Kidney epithelial cell (primary cell): ENCODE measurements around the gene DOHH. TPM values are rescaled to one million over a fixed set of nuclear protein-coding genes. Genes with fewer than 3 reads are reported as not detected.
"Not testable (repeated sequence)": the region's sequence is repeated elsewhere in the genome, so short reads cannot be mapped to it uniquely, and the experiment has no call there.

Experiments
- DNase-seq: peaks from one replicate; pipeline ENCODE4 v3.0.0-alpha.2; 2010; ENCODE audit warnings: low read depth
- H3K27me3 ChIP-seq: 2 replicates; pipeline ENCODE4 v1.6.0; 2011; ENCODE audit warnings: low read length; ENCODE audit not compliant: control insufficient read depth, insufficient read depth
- H3K36me3 ChIP-seq: 2 replicates; pipeline ENCODE4 v1.5.1; 2011; ENCODE audit warnings: low read length; ENCODE audit not compliant: control insufficient read depth, insufficient read depth
- H3K4me3 ChIP-seq: 2 replicates; pipeline ENCODE4 v1.5.1; 2011; ENCODE audit warnings: low read depth, mild to moderate bottlenecking, control low read depth, low read length
- total RNA-seq: library from RNA; depleted of rRNA; stranded (reverse); fragments of >200 nt; gene quantifications from 2 replicates; pipeline ENCODE4 v1.2.3, GENCODE V29; 2015
- TF ChIP-seq, protein P1 (sequence below): IDR thresholded peaks from 2 replicates; pipeline ENCODE4 v1.5.1; 2011; ENCODE audit warnings: mild to moderate bottlenecking, moderate library complexity, low read length, control low read depth, inconsistent platforms; ENCODE audit not compliant: insufficient read depth, poor library complexity, severe bottlenecking

Gene DOHH
- total RNA-seq, 1 donor from 2014 or later: 33.0 TPM

DNA sequence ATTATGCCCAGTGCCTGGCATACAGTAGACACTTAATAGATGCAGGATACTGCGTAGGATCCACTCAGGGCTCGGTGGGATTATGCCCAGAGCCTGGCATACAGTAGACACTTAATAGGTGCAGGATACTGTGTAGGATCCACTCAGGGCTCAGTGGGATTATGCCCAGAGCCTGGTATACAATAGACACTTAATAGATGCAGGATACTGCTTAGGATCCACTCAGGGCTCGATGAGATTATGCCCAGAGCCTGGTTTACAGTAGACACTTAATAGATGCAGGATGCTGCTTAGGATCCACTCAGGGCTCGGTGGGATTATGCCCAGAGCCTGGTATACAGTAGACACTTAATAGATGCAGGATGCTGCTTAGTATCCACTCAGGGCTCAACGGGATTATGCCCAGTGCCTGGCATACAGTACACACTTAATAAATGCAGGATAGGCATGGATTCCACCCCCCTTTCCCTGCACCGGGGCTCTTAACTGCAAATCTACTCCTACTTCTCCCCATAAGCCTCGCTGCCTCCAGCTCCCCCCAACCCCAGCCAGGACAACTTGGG lies 45.0 kb downstream of the DOHH start:
- H3K27me3 ChIP-seq: no peaks in the 10 kb centered on the region
- peaks cover 4% of the 10 kb centered on the region for H3K36me3 ChIP-seq
- TF ChIP-seq, protein P1, sequence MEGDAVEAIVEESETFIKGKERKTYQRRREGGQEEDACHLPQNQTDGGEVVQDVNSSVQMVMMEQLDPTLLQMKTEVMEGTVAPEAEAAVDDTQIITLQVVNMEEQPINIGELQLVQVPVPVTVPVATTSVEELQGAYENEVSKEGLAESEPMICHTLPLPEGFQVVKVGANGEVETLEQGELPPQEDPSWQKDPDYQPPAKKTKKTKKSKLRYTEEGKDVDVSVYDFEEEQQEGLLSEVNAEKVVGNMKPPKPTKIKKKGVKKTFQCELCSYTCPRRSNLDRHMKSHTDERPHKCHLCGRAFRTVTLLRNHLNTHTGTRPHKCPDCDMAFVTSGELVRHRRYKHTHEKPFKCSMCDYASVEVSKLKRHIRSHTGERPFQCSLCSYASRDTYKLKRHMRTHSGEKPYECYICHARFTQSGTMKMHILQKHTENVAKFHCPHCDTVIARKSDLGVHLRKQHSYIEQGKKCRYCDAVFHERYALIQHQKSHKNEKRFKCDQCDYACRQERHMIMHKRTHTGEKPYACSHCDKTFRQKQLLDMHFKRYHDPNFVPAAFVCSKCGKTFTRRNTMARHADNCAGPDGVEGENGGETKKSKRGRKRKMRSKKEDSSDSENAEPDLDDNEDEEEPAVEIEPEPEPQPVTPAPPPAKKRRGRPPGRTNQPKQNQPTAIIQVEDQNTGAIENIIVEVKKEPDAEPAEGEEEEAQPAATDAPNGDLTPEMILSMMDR: no peak

DNA sequence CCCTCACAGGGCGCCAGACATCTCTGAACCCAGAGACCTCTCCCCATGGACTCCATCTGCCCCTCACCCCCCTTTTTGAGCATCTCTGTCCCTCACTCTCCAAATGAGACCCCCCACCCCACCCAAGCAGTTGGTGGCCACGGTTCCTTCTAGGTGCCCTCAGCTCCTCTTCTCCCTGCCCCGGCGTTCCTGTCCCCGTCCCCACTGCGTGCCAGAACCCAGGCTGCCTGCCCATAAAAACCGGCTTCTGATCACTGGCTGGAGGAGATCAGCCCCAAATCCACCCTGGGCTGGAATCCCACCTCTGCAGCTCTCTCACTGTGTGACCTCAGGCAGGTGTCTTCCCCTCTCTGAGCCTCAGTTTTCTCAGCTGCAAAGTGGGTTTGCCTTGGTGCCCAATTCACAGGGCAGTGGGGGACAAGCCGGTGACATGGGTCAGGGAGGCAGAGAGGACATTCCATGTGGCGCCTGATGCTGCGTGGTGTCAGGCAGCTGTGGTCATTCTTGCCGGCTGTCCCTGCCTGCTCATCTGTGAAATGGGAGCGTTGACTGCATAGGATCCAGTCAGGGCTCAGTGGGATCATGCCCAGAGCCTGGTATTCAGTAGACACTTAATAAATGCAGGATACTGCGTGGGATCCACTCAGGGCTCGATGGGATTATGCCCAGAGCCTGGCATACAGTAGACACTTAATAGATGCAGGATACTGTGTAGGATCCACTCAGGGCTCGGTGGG lies 45.6 kb downstream of the DOHH start:
- H3K4me3 ChIP-seq: no peak overlapping the region
- peaks cover 4% of the 10 kb centered on the region for H3K36me3 ChIP-seq
- H3K27me3 ChIP-seq: no peaks in the 10 kb centered on the region
- no peak for DNase-seq
- TF ChIP-seq, protein P1: no peak

More for the DNA sequence above, 45.0 kb downstream of the DOHH start:
- no peak overlapping the region for H3K4me3 ChIP-seq
- DNase-seq: no peak

DNA sequence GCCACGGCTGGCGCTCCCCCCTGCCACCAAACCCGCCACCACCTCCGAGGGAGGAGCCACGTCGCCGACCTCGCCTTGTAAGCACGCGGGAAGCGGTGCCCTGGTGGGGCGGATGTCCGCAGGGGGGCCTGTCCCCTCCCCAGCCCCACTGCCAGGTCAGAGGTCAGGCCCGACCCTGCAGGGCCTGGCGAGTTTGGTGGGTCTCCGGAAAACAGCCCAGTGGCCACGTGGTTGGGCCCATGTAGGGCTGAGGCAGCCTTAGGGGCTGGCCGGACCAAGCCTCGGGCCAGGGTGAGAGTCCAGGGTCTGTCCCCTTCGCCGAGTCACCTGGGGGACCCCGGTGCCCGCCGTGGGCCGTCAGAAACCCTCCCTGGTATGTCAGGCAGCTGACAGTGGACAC lies 46.6 kb downstream of the DOHH start:
- TF ChIP-seq, protein P1: no peak
- H3K27me3 ChIP-seq: no peaks in the 10 kb centered on the region
- H3K4me3 ChIP-seq: no peak overlapping the region
- peaks cover 4% of the 10 kb centered on the region for H3K36me3 ChIP-seq
- no peak for DNase-seq

DNA sequence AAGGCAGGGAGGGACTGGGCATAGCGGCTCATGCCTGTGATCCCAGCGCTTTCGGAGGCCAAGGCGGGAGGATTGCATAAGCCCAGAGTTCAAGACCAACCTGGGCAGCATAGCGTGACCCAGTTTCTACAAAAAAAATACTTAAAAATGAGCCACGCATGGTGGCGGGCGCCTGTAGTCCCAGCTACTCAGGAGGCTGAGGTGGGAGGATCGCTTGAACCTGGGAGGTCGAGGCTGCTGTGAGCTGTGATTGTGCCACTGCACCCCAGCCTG lies 47.6 kb downstream of the DOHH start:
- H3K27me3 ChIP-seq, DNase-seq, H3K36me3 ChIP-seq, H3K4me3 ChIP-seq: not testable (repeated sequence)

DNA sequence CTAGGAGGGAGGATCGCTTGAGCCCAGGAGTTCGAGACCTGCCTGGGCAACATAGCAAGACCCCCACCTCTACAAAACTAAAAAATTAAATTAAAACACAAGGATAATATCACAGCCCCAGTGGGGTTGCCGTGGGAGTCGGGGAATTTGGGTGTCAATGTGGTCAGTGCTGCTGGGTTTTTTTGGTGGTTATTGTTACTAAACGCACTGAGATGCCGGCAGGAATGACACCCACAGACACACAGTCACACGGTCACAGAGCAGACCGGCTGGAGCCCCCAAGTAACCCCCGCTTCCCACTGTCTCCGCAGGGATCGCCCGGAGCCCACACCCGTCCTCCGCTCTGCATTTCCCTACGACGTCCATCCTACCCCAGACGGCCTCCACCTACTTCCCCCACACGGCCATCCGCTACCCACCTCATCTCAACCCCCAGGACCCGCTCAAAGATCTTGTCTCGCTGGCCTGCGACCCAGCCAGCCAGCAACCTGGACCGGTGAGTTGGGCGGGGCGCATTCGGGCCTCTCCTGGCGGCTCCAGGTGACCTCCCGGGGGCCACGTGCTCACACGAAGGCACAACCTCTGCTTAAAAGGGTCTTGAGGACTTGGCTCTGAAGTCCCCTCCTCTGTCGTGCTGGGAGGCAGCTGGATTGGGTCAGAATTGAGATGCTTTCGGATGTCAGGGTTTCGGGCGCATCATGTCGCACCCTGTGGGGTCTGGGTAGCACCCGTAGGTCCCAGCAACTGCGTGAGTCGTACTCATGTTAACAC lies 48.1 kb downstream of the DOHH start:
- TF ChIP-seq, protein P1: no peak
- Histone ChIP-seq H3K4me3 (no peak overlapping the region), H3K36me3 (peaks cover 4% of the 10 kb centered on the region), H3K27me3 (no peaks in the 10 kb centered on the region)
- DNase-seq: no peak

DNA sequence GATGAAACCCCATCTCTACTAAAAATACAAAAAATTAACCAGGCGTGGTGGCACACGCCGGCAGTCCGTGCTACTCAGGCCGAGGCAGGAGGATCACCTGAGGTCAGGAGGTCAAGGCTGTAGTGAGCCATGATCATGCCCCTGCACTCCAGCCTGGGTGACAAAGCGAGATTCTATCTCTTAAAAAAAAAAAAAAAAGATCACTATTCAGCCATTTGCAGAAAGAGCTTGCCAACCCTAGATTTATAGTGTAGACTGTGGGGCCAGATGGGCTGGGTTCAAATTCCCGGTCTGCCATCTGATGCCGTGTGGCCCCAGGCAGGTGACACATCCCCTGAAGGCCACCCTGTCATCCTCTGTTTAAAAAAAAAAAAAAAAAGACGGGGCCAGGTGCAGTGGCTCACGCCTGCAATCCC lies 49.0 kb downstream of the DOHH start:
- TF ChIP-seq, protein P1: no peak
- Histone ChIP-seq H3K36me3 (peaks cover 4% of the 10 kb centered on the region), H3K27me3 (no peaks in the 10 kb centered on the region), H3K4me3 (no peak overlapping the region)
- no peak for DNase-seq
